HAP-1 (cell line): ENCODE data around the gene NBL1.
"Not testable (repeated sequence)": the region's sequence is repeated elsewhere in the genome, so short reads cannot be mapped to it uniquely, and the experiment has no call there.

Source experiments
- DNase-seq, 2 experiments: peaks; one replicate each; pipeline ENCODE4 v3.0.0-alpha.2; 2016 to 2020; ENCODE audit warnings: low spot score in 2 of 2
- H3K27me3 ChIP-seq: fragments of 250-450 bp; sonication (Bioruptor Pico); 2 replicates; pipeline ENCODE4 v1.5.1; 2020; ENCODE audit warnings: low read depth, mild to moderate bottlenecking, moderate library complexity
- H3K36me3 ChIP-seq: fragments of 250-450 bp; sonication (Bioruptor Pico); replicated peaks from 2 replicates; pipeline ENCODE4 v1.5.1; 2020; ENCODE audit warnings: mild to moderate bottlenecking
- H3K4me1 ChIP-seq: fragments of 250-450 bp; sonication (Bioruptor Pico); 2 replicates; pipeline ENCODE4 v1.5.1; 2020; ENCODE audit warnings: mild to moderate bottlenecking
- H3K4me3 ChIP-seq: fragments of 250-450 bp; sonication (Bioruptor Pico); 2 replicates; pipeline ENCODE4 v1.5.1; 2020; ENCODE audit warnings: mild to moderate bottlenecking, moderate library complexity
- H3K9me3 ChIP-seq: fragments of 250-450 bp; sonication (Bioruptor Pico); 2 replicates; pipeline ENCODE4 v1.5.1; 2020; ENCODE audit warnings: mild to moderate bottlenecking, moderate library complexity
- in situ Hi-C: fragments of 300-500 bp; cut with MboI; formaldehyde crosslinking; loops from 3 replicates; pipeline ENCODE4 v1.14.3; 2020; ENCODE audit warnings: low sequenced_read_pairs, inconsistent platforms, mixed read lengths

Gene NBL1

DNA sequence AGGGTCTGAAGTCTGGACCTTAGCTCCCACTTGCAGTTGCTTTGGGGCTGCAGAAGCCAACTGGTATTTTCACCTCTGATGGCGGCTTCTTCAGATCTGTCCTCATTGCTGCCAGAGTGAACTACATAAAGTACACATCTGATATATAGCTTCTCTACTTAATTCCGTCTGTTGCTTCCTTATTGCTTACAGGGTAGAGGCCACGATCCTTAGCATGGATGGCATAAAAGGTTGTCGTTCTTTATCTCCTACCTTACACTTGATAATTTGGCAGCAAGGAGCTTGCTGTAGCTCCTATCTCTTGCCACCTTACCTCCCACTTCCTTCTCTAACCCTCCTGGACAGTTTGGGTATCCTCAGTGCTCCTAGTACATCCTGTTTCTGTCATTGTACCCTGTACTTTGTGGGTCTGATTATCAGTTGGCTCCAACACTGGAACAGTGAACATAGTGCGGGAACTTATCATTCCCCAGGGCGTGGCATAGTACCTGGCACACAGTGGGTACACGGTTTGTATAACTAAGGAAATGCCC lies 30.9 kb upstream of the NBL1 start:
- 0 out of 2 replicates have a peak, but pooled peaks cover under 1% of the 10 kb centered on the region for H3K9me3 ChIP-seq
- peaks cover 7% of the 10 kb centered on the region for H3K36me3 ChIP-seq
- in situ Hi-C loops = no loop called here
- H3K27me3 ChIP-seq = no peaks in the 10 kb centered on the region
- no peak for DNase-seq
- H3K4me1 ChIP-seq = no peaks in the 10 kb centered on the region
- no peak overlapping the region for H3K4me3 ChIP-seq

DNA sequence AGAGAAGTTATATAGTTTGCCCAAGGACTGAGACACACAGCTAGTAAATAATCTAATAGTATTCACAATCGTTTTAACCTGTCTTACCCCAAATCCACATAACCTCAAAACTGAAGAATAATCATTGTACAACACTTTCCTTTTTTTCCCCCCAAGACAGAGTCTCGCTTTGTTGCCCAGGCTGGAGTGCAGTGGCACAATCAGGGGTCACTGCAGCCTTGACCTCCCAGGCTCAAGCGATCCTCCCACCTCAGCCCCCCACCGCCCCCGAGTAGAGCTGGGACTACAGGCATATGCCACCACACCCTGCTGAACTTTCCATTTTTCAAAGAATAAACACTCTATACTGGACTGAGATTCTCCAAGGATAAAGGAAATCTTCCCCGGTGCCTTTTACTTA lies 28.7 kb upstream of the NBL1 start:
- Histone ChIP-seq H3K27me3 (no peaks in the 10 kb centered on the region), H3K4me1 (peaks cover 9% of the 10 kb centered on the region), H3K36me3 (peaks cover 7% of the 10 kb centered on the region), H3K4me3 (no peak overlapping the region), H3K9me3 (no peaks in the 10 kb centered on the region)
- no peak for DNase-seq
- in situ Hi-C loops = no loop called here

DNA sequence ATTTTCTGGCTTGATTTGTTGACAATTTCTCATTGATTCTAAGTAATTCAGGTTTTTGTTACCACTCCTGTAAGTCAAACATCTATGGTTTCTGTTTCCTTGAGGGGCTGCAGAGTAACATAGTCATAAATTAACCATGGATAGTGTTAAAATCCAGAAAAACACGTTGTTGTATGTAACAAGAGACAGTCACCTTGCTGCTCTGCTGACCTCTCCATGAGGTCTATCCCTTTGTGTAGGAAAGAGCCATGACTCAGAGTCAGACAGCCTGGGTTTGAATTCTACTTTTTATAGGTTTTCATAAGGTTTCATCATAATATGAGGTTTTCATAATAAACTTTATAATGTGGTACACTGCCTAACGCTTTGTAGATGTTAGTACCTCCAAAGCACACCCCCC lies 27.6 kb upstream of the NBL1 start:
- H3K36me3 ChIP-seq = peaks cover 7% of the 10 kb centered on the region
- H3K4me3 ChIP-seq = no peak overlapping the region
- no peaks in the 10 kb centered on the region for H3K27me3 ChIP-seq
- in situ Hi-C loops = no loop called here
- peaks cover 9% of the 10 kb centered on the region for H3K4me1 ChIP-seq
- H3K9me3 ChIP-seq = no peaks in the 10 kb centered on the region
- DNase-seq = no peak

DNA sequence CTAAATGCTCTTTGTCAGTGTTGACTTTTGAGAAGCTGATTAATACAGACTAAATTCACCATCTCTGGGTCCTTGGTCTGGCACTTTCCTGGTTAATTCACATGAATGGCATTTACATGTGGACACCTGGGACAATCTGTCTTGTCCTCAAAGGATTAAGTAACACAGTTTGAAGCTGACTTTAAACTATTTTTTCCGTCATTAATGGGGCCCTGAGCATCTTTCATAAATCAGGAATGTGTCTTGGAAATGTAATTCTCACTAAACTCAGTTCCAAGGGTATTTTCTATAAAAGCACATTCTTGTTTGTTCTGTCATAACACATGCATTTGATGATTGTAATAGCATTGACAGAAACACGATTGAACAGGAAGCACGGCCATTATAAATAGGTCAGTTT lies 26.7 kb upstream of the NBL1 start:
- Histone ChIP-seq H3K27me3 (no peaks in the 10 kb centered on the region), H3K36me3 (peaks cover 7% of the 10 kb centered on the region), H3K9me3 (no peaks in the 10 kb centered on the region), H3K4me3 (no peak overlapping the region), H3K4me1 (peaks cover 9% of the 10 kb centered on the region)
- DNase-seq = no peak
- in situ Hi-C loops = no loop called here

DNA sequence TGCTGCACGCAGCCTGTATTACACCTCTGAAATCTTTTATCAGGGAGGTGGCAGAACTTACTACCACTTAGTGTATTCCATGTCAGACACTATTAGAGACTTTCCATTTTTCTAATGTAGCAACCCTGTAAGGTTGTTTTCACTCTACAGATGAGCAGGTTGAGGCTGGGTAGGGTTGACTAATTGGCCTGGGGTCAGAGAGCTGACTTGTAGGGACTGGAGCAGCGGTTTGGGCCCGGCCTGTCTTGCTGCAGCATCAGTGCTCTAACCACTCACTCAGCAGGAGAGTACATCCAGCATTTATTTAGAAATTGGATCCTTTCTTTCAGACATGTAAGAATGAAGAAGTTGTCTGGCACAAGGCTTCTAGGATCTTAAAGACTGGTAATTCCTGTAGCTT lies 25.7 kb upstream of the NBL1 start:
- Histone ChIP-seq H3K9me3 (no peaks in the 10 kb centered on the region), H3K4me1 (peaks cover 9% of the 10 kb centered on the region), H3K36me3 (peaks cover 10% of the 10 kb centered on the region), H3K4me3 (no peak overlapping the region), H3K27me3 (no peaks in the 10 kb centered on the region)
- in situ Hi-C loops = no loop called here
- no peak for DNase-seq

DNA sequence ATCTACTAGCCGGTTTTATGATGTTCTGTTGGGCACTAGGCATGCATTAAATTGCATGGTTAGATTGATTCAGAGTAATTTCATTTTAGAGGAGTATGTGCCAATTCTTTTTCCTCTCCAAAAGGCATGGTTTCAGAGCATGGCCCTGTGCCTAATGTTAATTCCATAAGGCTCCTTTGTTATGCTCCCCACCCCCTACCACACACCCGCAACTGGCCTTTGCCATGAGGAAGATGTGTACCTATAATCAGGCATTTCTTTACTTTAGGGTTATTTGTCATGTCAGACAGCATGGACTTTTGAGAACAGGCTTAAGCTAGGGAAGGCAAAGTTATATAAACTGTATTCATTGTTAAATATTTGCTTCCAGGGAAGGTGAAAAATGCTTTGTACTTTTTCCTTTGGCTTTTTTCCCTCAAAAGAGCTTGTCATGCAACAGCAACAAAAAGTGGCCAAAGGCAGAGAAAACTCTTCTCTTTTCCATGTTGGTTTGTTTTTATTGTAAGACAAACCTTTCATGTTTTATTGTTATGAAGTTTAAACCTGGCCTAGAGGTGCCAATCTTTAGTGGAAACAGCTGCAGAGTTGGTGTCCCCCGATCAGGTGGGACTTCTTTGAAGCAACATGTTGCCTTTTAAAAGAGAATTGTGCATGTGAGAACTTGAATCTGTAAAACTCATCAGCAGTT lies 24.3 kb upstream of the NBL1 start:
- peaks cover 9% of the 10 kb centered on the region for H3K4me1 ChIP-seq
- no peaks in the 10 kb centered on the region for H3K9me3 ChIP-seq
- in situ Hi-C loops = no loop called here
- peak in 1 of 2 experiments; percentile 22 for DNase-seq
- peaks cover 21% of the 10 kb centered on the region for H3K36me3 ChIP-seq
- no peaks in the 10 kb centered on the region for H3K27me3 ChIP-seq
- H3K4me3 ChIP-seq = no peak overlapping the region

DNA sequence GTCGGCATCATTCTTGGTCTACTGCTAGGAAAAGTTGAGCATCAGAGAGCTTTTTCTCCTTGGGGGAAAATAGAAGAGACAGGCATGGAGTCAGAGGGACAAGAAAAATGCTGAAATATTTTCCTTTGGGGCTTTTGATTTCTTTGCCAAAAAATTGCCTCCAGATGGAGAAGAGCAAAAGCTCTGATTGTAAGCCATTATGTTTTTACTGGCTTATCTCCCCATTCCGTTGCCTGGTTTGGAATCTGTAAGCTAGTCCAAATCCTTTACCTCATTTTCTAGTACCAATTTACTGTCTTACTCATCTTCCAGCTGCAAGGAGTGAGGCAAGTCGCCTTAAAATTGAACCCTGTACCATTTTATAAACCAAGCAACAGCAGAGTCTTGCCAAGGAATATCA lies 23.3 kb upstream of the NBL1 start:
- Histone ChIP-seq H3K36me3 (peaks cover 22% of the 10 kb centered on the region), H3K27me3 (no peaks in the 10 kb centered on the region), H3K4me1 (peaks cover 9% of the 10 kb centered on the region), H3K4me3 (no peak overlapping the region), H3K9me3 (no peaks in the 10 kb centered on the region)
- in situ Hi-C loops = no loop called here
- no peak for DNase-seq

DNA sequence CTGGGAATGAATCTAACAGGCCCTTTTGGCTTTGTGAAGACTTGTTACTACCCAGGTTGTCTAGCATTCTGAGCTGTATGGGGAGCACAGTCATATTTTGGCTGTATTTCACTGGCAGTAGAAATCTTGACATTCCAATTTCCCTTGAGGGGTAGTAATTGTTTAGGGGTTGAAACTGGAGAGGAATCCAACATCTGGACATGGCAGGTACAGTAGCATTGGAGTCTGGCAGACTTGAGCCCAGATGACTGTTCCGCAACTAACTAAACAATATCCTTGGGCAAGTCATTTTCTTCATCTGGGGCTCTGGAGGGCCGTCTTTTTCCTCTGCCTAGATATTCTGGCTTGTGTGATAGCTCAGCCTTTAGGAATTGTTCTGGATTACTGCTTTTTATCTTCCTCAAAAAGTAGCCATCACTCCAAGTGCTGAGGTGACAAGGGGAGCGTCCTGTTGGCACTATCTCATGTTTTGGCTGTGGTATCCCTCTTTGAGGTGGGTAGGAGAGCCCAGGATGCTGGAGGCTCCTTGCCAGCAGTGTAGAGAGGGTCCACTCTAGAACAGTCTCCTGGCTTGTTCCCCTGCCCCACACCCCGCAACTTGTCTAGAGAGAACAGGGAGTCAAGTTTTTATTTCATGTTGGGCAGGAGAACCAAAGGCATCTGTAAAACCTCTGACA lies 22.7 kb upstream of the NBL1 start:
- in situ Hi-C loops = no loop called here
- Histone ChIP-seq H3K9me3 (no peaks in the 10 kb centered on the region), H3K4me1 (peaks cover 9% of the 10 kb centered on the region), H3K27me3 (no peaks in the 10 kb centered on the region), H3K4me3 (no peak overlapping the region), H3K36me3 (peaks cover 28% of the 10 kb centered on the region)
- no peak for DNase-seq

DNA sequence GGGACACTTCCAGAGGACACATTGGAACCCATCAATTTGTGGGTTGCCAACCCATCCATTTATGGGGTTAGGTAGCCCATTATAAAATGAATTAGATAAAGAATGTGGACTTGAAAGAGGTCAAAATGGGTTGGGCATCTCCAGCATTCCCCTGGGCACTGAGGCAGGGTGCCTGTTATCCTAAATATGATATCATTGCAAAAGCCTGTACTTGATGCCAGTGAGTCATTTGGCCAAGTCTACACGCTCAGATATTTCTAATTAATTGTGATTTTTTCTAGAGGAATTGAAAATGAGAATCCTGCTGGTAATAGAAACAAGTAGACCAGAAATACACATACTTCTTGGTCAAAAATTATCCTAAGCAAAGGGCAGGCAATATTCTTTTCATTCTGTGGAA lies 21.9 kb upstream of the NBL1 start:
- in situ Hi-C loops = no loop called here

DNA sequence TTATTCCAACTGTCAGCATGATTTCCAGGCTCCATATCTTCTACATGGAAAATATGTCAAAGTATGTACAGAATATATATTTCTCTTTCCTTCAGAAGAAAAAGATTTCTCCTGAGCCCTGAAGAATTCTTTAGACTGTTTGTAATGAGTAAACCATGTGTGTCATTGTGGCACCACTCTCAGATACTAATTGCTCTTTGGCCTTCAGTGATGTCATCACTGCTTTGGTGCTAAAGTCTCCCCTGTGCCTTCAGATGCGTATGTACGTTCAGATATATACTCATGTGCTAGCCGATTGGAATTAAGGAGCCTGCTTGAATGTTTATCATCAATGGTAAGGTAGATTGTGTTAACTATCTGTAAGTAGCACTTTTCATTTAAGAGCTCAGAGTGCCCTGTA lies 20.6 kb upstream of the NBL1 start:
- no peak for DNase-seq
- in situ Hi-C loops = no loop called here
- Histone ChIP-seq H3K27me3 (no peaks in the 10 kb centered on the region), H3K4me1 (peaks cover 9% of the 10 kb centered on the region), H3K36me3 (peaks cover 37% of the 10 kb centered on the region), H3K9me3 (no peaks in the 10 kb centered on the region), H3K4me3 (no peak overlapping the region)

More for the DNA sequence above, 21.9 kb upstream of the NBL1 start:
- Histone ChIP-seq H3K9me3 (no peaks in the 10 kb centered on the region), H3K4me1 (peaks cover 9% of the 10 kb centered on the region), H3K27me3 (no peaks in the 10 kb centered on the region), H3K4me3 (no peak overlapping the region), H3K36me3 (peaks cover 35% of the 10 kb centered on the region)
- DNase-seq = no peak

DNA sequence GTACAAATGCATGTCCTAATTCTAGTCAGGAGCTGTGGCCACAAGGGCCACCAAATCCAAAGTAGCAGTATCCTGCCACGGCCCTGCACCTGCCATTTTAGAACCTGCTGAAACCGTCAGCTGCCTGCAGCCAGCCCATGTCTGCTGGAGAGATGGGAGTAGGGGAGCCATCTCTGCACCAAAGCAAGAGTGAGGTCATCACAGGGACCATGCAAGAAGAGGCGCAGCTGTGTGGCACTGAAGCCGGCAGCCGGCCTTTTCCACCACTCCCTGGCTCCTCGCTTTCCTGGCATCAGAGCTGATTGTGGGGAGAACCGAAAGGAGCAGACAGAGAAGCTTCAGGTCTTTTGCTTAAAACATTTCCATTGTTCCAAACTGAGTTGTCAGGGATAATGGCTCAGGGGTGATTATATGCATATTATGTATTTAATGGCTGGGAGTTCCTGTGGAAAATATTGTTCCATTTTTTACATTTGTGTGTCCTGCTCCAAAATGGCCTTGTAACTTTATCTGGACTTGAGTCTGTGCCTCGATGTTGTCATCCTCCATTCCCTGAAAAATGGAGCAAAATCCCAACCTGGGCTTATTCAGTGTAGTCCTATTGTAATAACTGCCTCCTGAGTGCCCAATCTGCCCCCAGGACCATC lies 18.7 kb upstream of the NBL1 start:
- no peak for DNase-seq
- Histone ChIP-seq H3K27me3 (no peaks in the 10 kb centered on the region), H3K36me3 (peaks cover 37% of the 10 kb centered on the region), H3K9me3 (no peaks in the 10 kb centered on the region), H3K4me3 (no peak overlapping the region), H3K4me1 (no peaks in the 10 kb centered on the region)
- in situ Hi-C loops = no loop called here

DNA sequence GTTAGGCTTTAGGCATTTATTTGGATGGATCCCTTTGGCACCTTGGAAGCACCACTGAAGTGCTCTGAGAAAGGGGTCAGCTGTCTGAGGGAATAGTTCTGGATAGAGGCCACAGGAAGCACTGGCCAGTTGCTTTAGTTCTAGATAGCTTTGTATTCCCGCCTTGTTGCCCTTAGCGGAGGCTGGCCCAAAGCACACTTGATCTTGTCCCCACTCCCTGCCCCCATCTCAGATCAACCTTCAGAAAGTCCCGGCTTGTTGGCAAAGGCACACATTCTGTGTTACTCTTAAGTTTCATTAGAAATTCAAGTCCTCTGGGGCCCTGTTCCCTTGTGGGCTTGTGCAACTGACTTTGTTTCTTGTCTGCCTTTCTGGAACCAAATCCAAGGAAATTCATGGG lies 15.2 kb upstream of the NBL1 start:
- in situ Hi-C loops = no loop called here
- DNase-seq = no peak
- Histone ChIP-seq H3K4me3 (no peak overlapping the region), H3K27me3 (no peaks in the 10 kb centered on the region), H3K9me3 (no peaks in the 10 kb centered on the region), H3K4me1 (peaks cover 7% of the 10 kb centered on the region), H3K36me3 (peaks cover 30% of the 10 kb centered on the region)

DNA sequence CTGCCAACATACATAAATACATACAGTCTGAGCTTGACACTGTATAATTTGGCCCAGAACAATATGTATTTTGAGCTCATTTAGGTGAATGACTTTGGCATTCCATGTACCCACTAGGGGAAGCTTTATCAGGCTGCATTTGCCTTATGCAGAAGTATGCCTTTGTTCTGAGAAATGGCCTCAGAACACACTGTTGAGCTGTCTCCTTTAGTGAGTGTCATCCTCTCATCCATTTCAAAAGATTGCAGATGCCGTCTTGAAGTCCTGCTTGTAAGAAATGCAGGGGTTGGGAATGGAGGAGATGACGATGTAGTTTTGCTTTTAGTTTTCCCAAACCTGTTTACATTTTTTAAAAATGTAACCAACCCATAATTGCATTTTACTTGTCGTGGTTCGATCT lies 14.8 kb upstream of the NBL1 start:
- Histone ChIP-seq H3K4me1 (peaks cover 7% of the 10 kb centered on the region), H3K27me3 (no peaks in the 10 kb centered on the region), H3K9me3 (no peaks in the 10 kb centered on the region), H3K4me3 (no peak overlapping the region), H3K36me3 (peaks cover 25% of the 10 kb centered on the region)
- in situ Hi-C loops = no loop called here
- DNase-seq = no peak

DNA sequence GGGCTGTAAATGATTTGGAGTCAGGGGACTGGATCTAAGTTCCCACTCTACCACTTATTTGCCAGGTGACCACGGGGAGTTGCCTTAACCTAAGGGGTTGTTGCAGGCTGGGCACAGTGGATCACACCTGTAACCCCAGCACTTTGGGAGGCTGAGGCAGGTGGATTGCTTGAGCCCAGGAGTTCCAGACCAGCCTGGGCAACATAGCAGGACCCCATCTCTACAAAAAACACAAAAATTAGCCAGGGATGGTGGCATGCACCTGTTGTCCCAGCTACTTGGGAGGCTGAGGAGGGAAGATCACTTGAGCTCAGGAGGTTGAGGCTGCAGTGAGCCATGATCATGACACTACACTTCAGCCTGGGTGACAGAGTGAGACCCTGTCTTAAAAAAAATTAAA lies 13.9 kb upstream of the NBL1 start:
- DNase-seq, in situ Hi-C loops, H3K4me1 ChIP-seq, H3K27me3 ChIP-seq, H3K9me3 ChIP-seq, H3K4me3 ChIP-seq: not testable (repeated sequence)
- peaks cover 19% of the 10 kb centered on the region for H3K36me3 ChIP-seq
